HEK293 (cell line): ENCODE data around the gene MPHOSPH9.

Experiments
- CTCF ChIA-PET: fragments of 350-600 bp; formaldehyde crosslinking; extraction: SDS; loops from one replicate; lab custom pipeline; 2021; ENCODE audit warnings: antibody characterized with exemption; lab: Yijun Ruan, JAX
- POLR2A ChIA-PET: fragments of 300-600 bp; formaldehyde crosslinking; extraction: SDS; loops from one replicate; lab custom pipeline; 2020; ENCODE audit warnings: antibody characterized with exemption, inconsistent platforms; lab: Yijun Ruan, JAX
- H3K27ac ChIP-seq: fragments of 200-500 bp; sonication (Bioruptor generic); 2 replicates; pipeline ENCODE4 v1.5.1; 2014; ENCODE audit warnings: low read depth, low read length, control low read depth, inconsistent platforms; ENCODE audit errors: extremely low read depth
- H3K36me3 ChIP-seq, 2 experiments: fragments of 200-500 bp in 1 of 2; sonication (Bioruptor generic) in 1 of 2; 1 replicate in 1 of 2; 2 replicates in 1 of 2; pipeline ENCODE4 v1.5.1; 2014 to 2017; ENCODE audit warnings: inconsistent platforms in 2 of 2, low read length in 2 of 2; ENCODE audit not compliant: control insufficient read depth in 2 of 2, insufficient read depth in 1 of 2
- H3K4me1 ChIP-seq: fragments of 200-500 bp; sonication (Bioruptor generic); 2 replicates; pipeline ENCODE4 v1.5.1; 2014; ENCODE audit warnings: mild to moderate bottlenecking, low read length, inconsistent platforms; ENCODE audit not compliant: control insufficient read depth, insufficient read depth
- H3K4me3 ChIP-seq: 2 replicates; pipeline ENCODE4 v1.5.1; 2011; ENCODE audit warnings: low read depth, mild to moderate bottlenecking, control low read depth, low read length, moderate library complexity
- H3K9me3 ChIP-seq: fragments of 200-500 bp; sonication (Bioruptor generic); 2 replicates; pipeline ENCODE4 v1.5.1; 2014; ENCODE audit warnings: low read depth, low read length, inconsistent platforms; ENCODE audit not compliant: control insufficient read depth, insufficient read depth
- EGR2 ChIP-seq: fragments of 450-650 bp; formaldehyde crosslinking; IDR thresholded peaks from 2 replicates; pipeline ENCODE4 v1.5.1; 2016; ENCODE audit warnings: low read depth, missing biosample characterization, missing genetic modification characterization
- GLIS2 ChIP-seq: fragments of 450-650 bp; formaldehyde crosslinking; IDR thresholded peaks from 2 replicates; pipeline ENCODE4 v1.5.1; 2016; ENCODE audit warnings: missing biosample characterization, missing genetic modification characterization
- PATZ1 ChIP-seq: fragments of 450-650 bp; formaldehyde crosslinking; IDR thresholded peaks from 2 replicates; pipeline ENCODE4 v1.5.1; 2016; ENCODE audit warnings: missing biosample characterization, missing genetic modification characterization
- PRDM10 ChIP-seq: fragments of 450-650 bp; formaldehyde crosslinking; IDR thresholded peaks from 2 replicates; pipeline ENCODE4 v1.5.1; 2016; ENCODE audit warnings: missing biosample characterization, missing genetic modification characterization
- ZBTB1 ChIP-seq: fragments of 450-650 bp; formaldehyde crosslinking; IDR thresholded peaks from 2 replicates; pipeline ENCODE4 v1.5.1; 2016; ENCODE audit warnings: missing biosample characterization, missing genetic modification characterization
- ZBTB17 ChIP-seq: fragments of 450-650 bp; formaldehyde crosslinking; IDR thresholded peaks from 2 replicates; pipeline ENCODE4 v1.5.1; 2016; ENCODE audit warnings: missing biosample characterization, missing genetic modification characterization
- ZBTB20 ChIP-seq: fragments of 450-650 bp; formaldehyde crosslinking; IDR thresholded peaks from 2 replicates; pipeline ENCODE4 v1.5.1; 2016; ENCODE audit warnings: missing biosample characterization, missing genetic modification characterization
- ZFP37 ChIP-seq: fragments of 450-650 bp; formaldehyde crosslinking; IDR thresholded peaks from 2 replicates; pipeline ENCODE4 v1.5.1; 2016; ENCODE audit warnings: missing biosample characterization, missing genetic modification characterization
- ZNF112 ChIP-seq: fragments of 450-650 bp; formaldehyde crosslinking; IDR thresholded peaks from 2 replicates; pipeline ENCODE4 v1.5.0; 2017; ENCODE audit warnings: missing biosample characterization, missing genetic modification characterization
- ZNF133 ChIP-seq: fragments of 450-650 bp; formaldehyde crosslinking; IDR thresholded peaks from 2 replicates; pipeline ENCODE4 v1.5.1; 2016; ENCODE audit warnings: missing biosample characterization, missing genetic modification characterization
- ZNF2 ChIP-seq: fragments of 450-650 bp; formaldehyde crosslinking; IDR thresholded peaks from 2 replicates; pipeline ENCODE4 v1.5.1; 2016; ENCODE audit warnings: missing biosample characterization, missing genetic modification characterization
- ZNF23 ChIP-seq: fragments of 450-650 bp; formaldehyde crosslinking; IDR thresholded peaks from 2 replicates; pipeline ENCODE4 v1.5.1; 2016; ENCODE audit warnings: missing biosample characterization, missing genetic modification characterization, borderline replicate concordance
- ZNF302 ChIP-seq: fragments of 450-650 bp; formaldehyde crosslinking; IDR thresholded peaks from 2 replicates; pipeline ENCODE4 v1.5.1; 2016; ENCODE audit warnings: missing biosample characterization, missing genetic modification characterization, low read depth
- ZNF311 ChIP-seq: fragments of 450-650 bp; formaldehyde crosslinking; IDR thresholded peaks from 2 replicates; pipeline ENCODE4 v1.5.1; 2017; ENCODE audit warnings: missing biosample characterization, missing genetic modification characterization, borderline replicate concordance
- ZNF324 ChIP-seq: fragments of 450-650 bp; formaldehyde crosslinking; IDR thresholded peaks from 2 replicates; pipeline ENCODE4 v1.5.1; 2016; ENCODE audit warnings: missing biosample characterization, missing genetic modification characterization
- ZNF350 ChIP-seq: fragments of 450-650 bp; formaldehyde crosslinking; IDR thresholded peaks from 2 replicates; pipeline ENCODE4 v1.5.0; 2017; ENCODE audit warnings: missing biosample characterization, mild to moderate bottlenecking, missing genetic modification characterization
- ZNF394 ChIP-seq: fragments of 450-650 bp; formaldehyde crosslinking; IDR thresholded peaks from 2 replicates; pipeline ENCODE4 v1.5.1; 2016; ENCODE audit warnings: missing biosample characterization, missing genetic modification characterization, mild to moderate bottlenecking, moderate library complexity, borderline replicate concordance
- ZNF426 ChIP-seq: fragments of 450-650 bp; formaldehyde crosslinking; IDR thresholded peaks from 2 replicates; pipeline ENCODE4 v1.5.1; 2017; ENCODE audit warnings: missing biosample characterization, missing genetic modification characterization, mild to moderate bottlenecking, inconsistent platforms, moderate library complexity
- ZNF549 ChIP-seq: fragments of 450-650 bp; IDR thresholded peaks from 2 replicates; pipeline ENCODE4 v1.5.1; 2018; ENCODE audit warnings: missing biosample characterization, missing genetic modification characterization, mild to moderate bottlenecking, inconsistent platforms, moderate library complexity
- ZNF585B ChIP-seq: fragments of 450-650 bp; formaldehyde crosslinking; IDR thresholded peaks from 2 replicates; pipeline ENCODE4 v1.5.1; 2016; ENCODE audit warnings: missing biosample characterization, missing genetic modification characterization
- ZNF596 ChIP-seq: fragments of 450-650 bp; IDR thresholded peaks from 2 replicates; pipeline ENCODE4 v1.5.0; 2018; ENCODE audit warnings: missing biosample characterization, mild to moderate bottlenecking, missing genetic modification characterization, moderate library complexity
- ZNF610 ChIP-seq: fragments of 450-650 bp; formaldehyde crosslinking; IDR thresholded peaks from 2 replicates; pipeline ENCODE4 v1.5.1; 2016; ENCODE audit warnings: missing biosample characterization, missing genetic modification characterization, borderline replicate concordance
- ZNF621 ChIP-seq: fragments of 450-650 bp; formaldehyde crosslinking; IDR thresholded peaks from 2 replicates; pipeline ENCODE4 v1.5.1; 2017; ENCODE audit warnings: missing biosample characterization, missing genetic modification characterization
- ZNF654 ChIP-seq: fragments of 450-650 bp; formaldehyde crosslinking; IDR thresholded peaks from 2 replicates; pipeline ENCODE4 v1.5.1; 2016; ENCODE audit warnings: low read depth, missing biosample characterization, missing genetic modification characterization
- ZNF677 ChIP-seq: fragments of 450-650 bp; IDR thresholded peaks from 2 replicates; pipeline ENCODE4 v1.5.0; 2018; ENCODE audit warnings: missing biosample characterization, mild to moderate bottlenecking, missing genetic modification characterization, moderate library complexity
- ZNF776 ChIP-seq: fragments of 450-650 bp; formaldehyde crosslinking; IDR thresholded peaks from 2 replicates; pipeline ENCODE4 v1.5.0; 2017; ENCODE audit warnings: missing biosample characterization, missing genetic modification characterization, borderline replicate concordance

MPHOSPH9 gene

GRCh38 chr12:123258593-123258992 is 25.7 kb upstream of the MPHOSPH9 start:
- CTCF ChIA-PET: interaction anchor here (0.6 to 1.7 kb wide), 2 partner anchors 20 to 360 kb away, joined by 3 to 5 read pairs; no protein-coding TSS in a partner anchor
- Histone ChIP-seq H3K4me1 (no peaks in the 10 kb centered on the region), H3K4me3 (no peak overlapping the region)
- TF ChIP-seq ZNF596 (tag by site-specific recombination): no peak
- TF ChIP-seq, all 188 proteins: peak for 0
- Histone ChIP-seq H3K9me3 (no peaks in the 10 kb centered on the region), H3K27ac (no peak overlapping the region), H3K36me3 (peaks cover 62 to 96% of the 10 kb centered on the region in 2 experiments)
- POLR2A ChIA-PET: interaction anchor here (0.6 to 2.8 kb wide), 2 partner anchors 25 to 284 kb away, joined by 3 to 16 read pairs; partner anchors contain the start of genes MPHOSPH9 and MTRFR

- no peak overlapping the region for H3K27ac ChIP-seq
- H3K4me1 ChIP-seq: no peaks in the 10 kb centered on the region
- no peak overlapping the region for H3K4me3 ChIP-seq
- peaks cover 41 to 72% of the 10 kb centered on the region in 2 experiments for H3K36me3 ChIP-seq
- ChIA-PET CTCF (no interaction called here), POLR2A (no interaction called here)
- TF ChIP-seq ZNF610 (tag by site-specific recombination) (no peak), ZNF585B (no peak), ZFP37 (tag by site-specific recombination) (no peak), PATZ1 (tag by site-specific recombination) (no peak), ZNF549 (tag by site-specific recombination) (no peak), ZNF302 (no peak), GLIS2 (tag by site-specific recombination) (no peak)
- H3K9me3 ChIP-seq: no peaks in the 10 kb centered on the region
Observed at GRCh38 chr12:123254853-123255446, 22.0 kb upstream of the MPHOSPH9 start.

- ChIA-PET POLR2A (interaction anchor here (1.2 kb wide), 1 partner anchor 21 kb away, joined by 3 read pairs; the partner anchor contains the start of genes MPHOSPH9 and MTRFR), CTCF (interaction anchor here (0.5 to 1.8 kb wide), 2 partner anchors 16 to 1002 kb away, joined by 4 to 7 read pairs; no protein-coding TSS in a partner anchor)
- no peaks in the 10 kb centered on the region for H3K4me1 ChIP-seq
- no peak overlapping the region for H3K4me3 ChIP-seq
- H3K27ac ChIP-seq: no peak overlapping the region
- no peaks in the 10 kb centered on the region for H3K9me3 ChIP-seq
- H3K36me3 ChIP-seq: peaks cover 34 to 62% of the 10 kb centered on the region in 2 experiments
- no peak for TF ChIP-seq ZNF426
- TF ChIP-seq ZNF324: no peak
- TF ChIP-seq PRDM10 (tag by site-specific recombination): no peak
- TF ChIP-seq ZNF112 (tag by site-specific recombination): no peak
- no peak for TF ChIP-seq ZNF776 (tag by site-specific recombination)
- no peak for TF ChIP-seq ZNF677 (tag by site-specific recombination)
- no peak for TF ChIP-seq ZNF2
- no peak for TF ChIP-seq ZBTB17
- TF ChIP-seq ZNF394 (tag by site-specific recombination): no peak
- TF ChIP-seq ZNF350 (tag by site-specific recombination): no peak
- TF ChIP-seq ZNF133 (tag by site-specific recombination): no peak
- TF ChIP-seq ZBTB1 (tag by site-specific recombination): no peak
- TF ChIP-seq ZNF654 (tag by site-specific recombination): no peak
- TF ChIP-seq ZNF621 (tag by site-specific recombination): no peak
- TF ChIP-seq ZNF23 (tag by site-specific recombination): no peak
- TF ChIP-seq ZNF311 (tag by site-specific recombination): no peak
- TF ChIP-seq EGR2 (tag by site-specific recombination): no peak
- TF ChIP-seq ZBTB20 (tag by site-specific recombination): no peak
Observed at GRCh38 chr12:123253641-123254459, 20.9 kb upstream of the MPHOSPH9 start.
